Upper lobe of left lung (tissue), 4 donors: Measurements from ENCODE around the gene ZBTB17.

ENCODE experiments used
- EP300 ChIP-seq, 4 donors: sonication (generic); formaldehyde crosslinking; IDR thresholded peaks; one replicate each; pipeline ENCODE4 v1.5.1; 2017; ENCODE audit warnings: antibody characterized with exemption in 4 of 4, control low read depth in 2 of 4
- TF ChIP-seq, protein P1 (sequence below), 6 experiments: fragments of 450-650 bp in 4 of 6; fragments of 200-600 bp in 2 of 6; sonication (generic) in 2 of 6; IDR thresholded peaks; one replicate each; pipeline ENCODE4 v1.5.1; 2016 to 2019; ENCODE audit warnings: antibody characterized with exemption in 6 of 6

DNA sequence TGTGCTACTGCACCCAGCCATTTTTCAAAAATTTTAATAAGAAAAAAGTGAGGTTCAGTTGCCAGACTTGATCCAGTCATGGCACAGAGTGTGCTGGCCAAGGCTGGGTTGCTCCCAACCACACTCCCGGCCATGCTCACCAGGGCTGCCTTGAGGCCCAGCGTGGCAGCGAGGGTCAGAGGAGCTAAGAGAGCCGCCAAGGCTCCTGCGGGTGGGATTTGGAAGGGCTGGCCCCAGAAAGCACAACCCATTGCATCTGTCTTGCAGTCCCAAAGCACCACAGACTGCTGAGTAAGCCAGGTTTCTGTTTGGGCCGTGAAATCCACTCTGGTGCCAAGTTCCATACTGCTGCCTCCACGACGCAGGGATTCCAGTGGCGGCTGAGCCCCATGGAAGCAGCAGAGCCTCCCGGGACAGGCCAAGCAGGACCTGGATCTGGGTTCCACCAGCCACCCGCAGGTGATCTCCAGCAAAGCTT lies 22.6 kb downstream of the ZBTB17 start:
- TF ChIP-seq, protein P1, sequence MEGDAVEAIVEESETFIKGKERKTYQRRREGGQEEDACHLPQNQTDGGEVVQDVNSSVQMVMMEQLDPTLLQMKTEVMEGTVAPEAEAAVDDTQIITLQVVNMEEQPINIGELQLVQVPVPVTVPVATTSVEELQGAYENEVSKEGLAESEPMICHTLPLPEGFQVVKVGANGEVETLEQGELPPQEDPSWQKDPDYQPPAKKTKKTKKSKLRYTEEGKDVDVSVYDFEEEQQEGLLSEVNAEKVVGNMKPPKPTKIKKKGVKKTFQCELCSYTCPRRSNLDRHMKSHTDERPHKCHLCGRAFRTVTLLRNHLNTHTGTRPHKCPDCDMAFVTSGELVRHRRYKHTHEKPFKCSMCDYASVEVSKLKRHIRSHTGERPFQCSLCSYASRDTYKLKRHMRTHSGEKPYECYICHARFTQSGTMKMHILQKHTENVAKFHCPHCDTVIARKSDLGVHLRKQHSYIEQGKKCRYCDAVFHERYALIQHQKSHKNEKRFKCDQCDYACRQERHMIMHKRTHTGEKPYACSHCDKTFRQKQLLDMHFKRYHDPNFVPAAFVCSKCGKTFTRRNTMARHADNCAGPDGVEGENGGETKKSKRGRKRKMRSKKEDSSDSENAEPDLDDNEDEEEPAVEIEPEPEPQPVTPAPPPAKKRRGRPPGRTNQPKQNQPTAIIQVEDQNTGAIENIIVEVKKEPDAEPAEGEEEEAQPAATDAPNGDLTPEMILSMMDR (IDR thresholded peaks at IDR 0.05) = no peak
- no peak for TF ChIP-seq EP300 (IDR thresholded peaks at IDR 0.05)
